PFSK-1 (cell line): ENCODE measurements around the gene TPSB2.

ENCODE experiments used
- FOXP2 ChIP-seq: optimal IDR thresholded peaks from 2 replicates; pipeline ENCODE3; 2011; ENCODE audit warnings: borderline replicate concordance, control low read depth, inconsistent platforms; ENCODE audit not compliant: insufficient read depth; ENCODE audit errors: extremely low read length, extremely low read depth
- POLR2AphosphoS5 ChIP-seq: IDR thresholded peaks from 2 replicates; pipeline ENCODE4 v1.6.1; 2012; ENCODE audit warnings: low read depth, mild to moderate bottlenecking, control low read depth, low read length, moderate library complexity
- REST ChIP-seq, 2 experiments: IDR thresholded peaks; 2 replicates each; pipeline versions ENCODE4 v1.6.1 to v1.8.0; 2011 to 2012; ENCODE audit warnings: low read depth in 2 of 2, low read length in 2 of 2, control low read depth in 1 of 2, inconsistent platforms in 1 of 2, mild to moderate bottlenecking in 1 of 2, moderate library complexity in 1 of 2; ENCODE audit not compliant: insufficient read depth in 1 of 2
- SIN3A ChIP-seq: IDR thresholded peaks from 2 replicates; pipeline ENCODE4 v1.6.1; 2012; ENCODE audit warnings: mild to moderate bottlenecking, low read length, moderate library complexity, borderline replicate concordance; ENCODE audit not compliant: insufficient read depth
- TAF1 ChIP-seq: IDR thresholded peaks from 2 replicates; pipeline ENCODE4 v1.6.1; 2012; ENCODE audit warnings: low read length, control low read depth, borderline replicate concordance; ENCODE audit not compliant: insufficient read depth

Gene TPSB2

GRCh38 chr16:1265826-1266225 lies 35.8 kb upstream of the TPSB2 start:
- TF ChIP-seq TAF1 (no peak), POLR2AphosphoS5 (no peak), FOXP2 (no peak)

GRCh38 chr16:1265090-1265630 lies 35.2 kb upstream of the TPSB2 start:
- TF ChIP-seq POLR2AphosphoS5 (no peak), FOXP2 (no peak), TAF1 (no peak), SIN3A (no peak), REST (IDR thresholded peaks at IDR 0.05; ENCODE audit: insufficient read depth in 1 of 2, low read depth in 2 of 2, low read length in 2 of 2) (no peak)

- no peak for TF ChIP-seq TAF1
- no peak for TF ChIP-seq SIN3A
- no peak for TF ChIP-seq FOXP2
- TF ChIP-seq REST (IDR thresholded peaks at IDR 0.05; ENCODE audit: insufficient read depth in 1 of 2, low read depth in 2 of 2, low read length in 2 of 2) = no peak
- no peak for TF ChIP-seq POLR2AphosphoS5
Observed at GRCh38 chr16:1264345-1265089, 34.5 kb upstream of the TPSB2 start.

GRCh38 chr16:1263591-1264344 lies 33.8 kb upstream of the TPSB2 start:
- TF ChIP-seq POLR2AphosphoS5 = no peak
- TF ChIP-seq REST (IDR thresholded peaks at IDR 0.05; ENCODE audit: insufficient read depth in 1 of 2, low read depth in 2 of 2, low read length in 2 of 2) = no peak
- TF ChIP-seq TAF1 = no peak
- TF ChIP-seq SIN3A = no peak
- TF ChIP-seq FOXP2 = no peak

GRCh38 chr16:1262846-1263221 lies 32.9 kb upstream of the TPSB2 start:
- no peak for TF ChIP-seq FOXP2

- TF ChIP-seq FOXP2 = no peak
- TF ChIP-seq SIN3A = no peak
- TF ChIP-seq REST (IDR thresholded peaks at IDR 0.05; ENCODE audit: insufficient read depth in 1 of 2, low read depth in 2 of 2, low read length in 2 of 2) = no peak
- no peak for TF ChIP-seq TAF1
- no peak for TF ChIP-seq POLR2AphosphoS5
Observed at GRCh38 chr16:1262210-1262845, 32.3 kb upstream of the TPSB2 start.
